HFFc6 (cell line): Measurements from ENCODE around the gene FAM209B. TPM values are rescaled to one million over a fixed set of nuclear protein-coding genes. Genes with fewer than 3 reads are reported as not detected.
A peak's percentile ranks its signal among the peaks of the same experiment; 100 is the strongest.

ENCODE experiments used
- DNase-seq: peaks from one replicate; pipeline ENCODE4 v3.0.0-alpha.2; 2018
- H3K27ac Mint-ChIP-seq: 2 replicates; pipeline ENCODE4 v1.8.0; 2020; ENCODE audit warnings: mild to moderate bottlenecking, mixed read lengths
- H3K27me3 Mint-ChIP-seq: 2 replicates; pipeline ENCODE4 v1.8.0; 2021; ENCODE audit warnings: mild to moderate bottlenecking, moderate library complexity, mixed read lengths; ENCODE audit not compliant: insufficient read depth
- H3K36me3 Mint-ChIP-seq: 2 replicates; pipeline ENCODE4 v1.8.0; 2021; ENCODE audit warnings: low read depth, mixed read lengths
- H3K4me1 Mint-ChIP-seq: 2 replicates; pipeline ENCODE4 v1.8.0; 2020; ENCODE audit warnings: low read depth, mixed read lengths
- H3K4me3 Mint-ChIP-seq: 2 replicates; pipeline ENCODE4 v1.8.0; 2020; ENCODE audit warnings: mild to moderate bottlenecking, moderate library complexity, mixed read lengths
- H3K9me3 Mint-ChIP-seq: 2 replicates; pipeline ENCODE4 v1.8.0; 2020; ENCODE audit warnings: mild to moderate bottlenecking, mixed read lengths
- CTCF ChIP-seq: fragments of 200-600 bp; sonication (generic); IDR thresholded peaks from 2 replicates; pipeline ENCODE4 v1.5.0; 2021; ENCODE audit warnings: antibody characterized with exemption, mild to moderate bottlenecking
- total RNA-seq, 6 experiments: library from RNA; stranded (reverse); fragmentation: NEBNext Ultra II Directional; extraction: Animal tissue kit (Norgen Biotek cat#: 25700); gene quantifications; 2 replicates in 1 of 6; 3 replicates in 5 of 6; pipeline ENCODE4 v1.2.3, GENCODE V29; 2021

Gene FAM209B
- total RNA-seq, 6 experiments from 2014 or later: 0.28 to 0.31 TPM; not detected in 4

GRCh38 chr20:56540415-56540814 lies 7.4 kb downstream of the FAM209B start:
- Mint-ChIP-seq H3K9me3 (no peaks in the 10 kb centered on the region), H3K27me3 (peaks cover 12% of the 10 kb centered on the region), H3K4me1 (no peaks in the 10 kb centered on the region; the same call in 1 of the 2 replicates), H3K27ac (no peak overlapping the region), H3K36me3 (no peaks in the 10 kb centered on the region), H3K4me3 (no peak overlapping the region)
- no peak for TF ChIP-seq CTCF
- DNase-seq: peak; percentile 26

- Mint-ChIP-seq H3K27me3 (peaks cover 19% of the 10 kb centered on the region), H3K36me3 (no peaks in the 10 kb centered on the region), H3K27ac (no peak overlapping the region), H3K9me3 (no peaks in the 10 kb centered on the region), H3K4me1 (no peaks in the 10 kb centered on the region; the same call in 1 of the 2 replicates), H3K4me3 (no peak overlapping the region)
- peak; percentile 4 for DNase-seq
- no peak for TF ChIP-seq CTCF
Observed at GRCh38 chr20:56542489-56543030, 9.5 kb downstream of the FAM209B start.

GRCh38 chr20:56551571-56551970 lies 18.5 kb downstream of the FAM209B start:
- TF ChIP-seq CTCF: no peak
- no peak overlapping the region for H3K27ac Mint-ChIP-seq
- H3K4me3 Mint-ChIP-seq: no peak overlapping the region
- no peak for DNase-seq
- peaks cover 5% of the 10 kb centered on the region; the same call in 1 of the 2 replicates for H3K36me3 Mint-ChIP-seq
- H3K4me1 Mint-ChIP-seq: peaks cover 16% of the 10 kb centered on the region
- H3K27me3 Mint-ChIP-seq: peaks cover 8% of the 10 kb centered on the region
- peaks cover 5% of the 10 kb centered on the region; the same call in 1 of the 2 replicates for H3K9me3 Mint-ChIP-seq

- H3K27ac Mint-ChIP-seq: no peak overlapping the region
- H3K9me3 Mint-ChIP-seq: peaks cover 5% of the 10 kb centered on the region; the same call in 1 of the 2 replicates
- peaks cover 16% of the 10 kb centered on the region for H3K4me1 Mint-ChIP-seq
- TF ChIP-seq CTCF: no peak
- H3K27me3 Mint-ChIP-seq: peaks cover 7% of the 10 kb centered on the region
- H3K36me3 Mint-ChIP-seq: peaks cover 5% of the 10 kb centered on the region; the same call in 1 of the 2 replicates
- no peak overlapping the region for H3K4me3 Mint-ChIP-seq
- no peak for DNase-seq
Observed at GRCh38 chr20:56552911-56553629, 20.0 kb downstream of the FAM209B start.

GRCh38 chr20:56554869-56555268 lies 21.8 kb downstream of the FAM209B start:
- Mint-ChIP-seq H3K9me3 (peaks cover 5% of the 10 kb centered on the region; the same call in 1 of the 2 replicates), H3K27me3 (peaks cover 12% of the 10 kb centered on the region), H3K36me3 (peaks cover 5% of the 10 kb centered on the region; the same call in 1 of the 2 replicates), H3K4me3 (peak overlapping the region; percentile 77), H3K27ac (peak overlapping the region; percentile 74), H3K4me1 (peaks cover 16% of the 10 kb centered on the region)
- no peak for TF ChIP-seq CTCF
- peak; percentile 98 for DNase-seq
